GM12878 (cell line): Measurements from ENCODE around the gene CD68.

Experiments
- BRCA1 ChIP-seq: IDR thresholded peaks from 2 replicates; pipeline ENCODE4 v1.6.1; 2011; ENCODE audit warnings: low read depth, low read length, improper control_type of control experiment
- FOXK2 ChIP-seq: fragments of 450-650 bp; IDR thresholded peaks from 2 replicates; pipeline ENCODE4 v1.6.1; 2017; ENCODE audit warnings: mild to moderate bottlenecking, moderate library complexity
- GABPA ChIP-seq: IDR thresholded peaks from 2 replicates; pipeline ENCODE4 v1.6.1; 2014; ENCODE audit warnings: antibody characterized with exemption, low read depth, mild to moderate bottlenecking, inconsistent platforms
- HDAC2 ChIP-seq: fragments of 200-600 bp; sonication (generic); IDR thresholded peaks from 2 replicates; pipeline ENCODE4 v1.6.1; 2017
- NBN ChIP-seq: fragments of 450-650 bp; IDR thresholded peaks from 2 replicates; pipeline ENCODE4 v1.6.1; 2016
- NR2C2 ChIP-seq: IDR thresholded peaks from 2 replicates; pipeline ENCODE4 v1.6.1; 2011; ENCODE audit warnings: borderline replicate concordance, low read depth; ENCODE audit not compliant: control insufficient read depth, insufficient read length
- RAD21 ChIP-seq: IDR thresholded peaks from 2 replicates; pipeline ENCODE4 v1.6.1; 2011; ENCODE audit warnings: mild to moderate bottlenecking, low read depth, low read length, moderate library complexity; ENCODE audit not compliant: insufficient read depth
- SRF ChIP-seq, 2 experiments: IDR thresholded peaks; 2 replicates each; pipeline ENCODE4 v1.6.1; 2011; ENCODE audit warnings: low read depth in 2 of 2, low read length in 2 of 2, mild to moderate bottlenecking in 1 of 2, moderate library complexity in 1 of 2
- TCF7 ChIP-seq: IDR thresholded peaks from 2 replicates; pipeline ENCODE4 v1.6.1; 2014; ENCODE audit warnings: antibody characterized with exemption, borderline replicate concordance
- TF ChIP-seq, protein P1 (sequence below): IDR thresholded peaks from 2 replicates; pipeline ENCODE4 v1.6.1; 2011; ENCODE audit warnings: low read depth, low read length, improper control_type of control experiment, borderline replicate concordance
- TF ChIP-seq, protein P2 (sequence below), 3 experiments: IDR thresholded peaks in 2 of 3; conservative IDR thresholded peaks in 1 of 3; 2 replicates each; pipeline ENCODE4 v1.5.1; 2011; ENCODE audit warnings: low read depth in 3 of 3, low read length in 3 of 3, mild to moderate bottlenecking in 3 of 3, control low read depth in 2 of 3, moderate library complexity in 2 of 3, inconsistent platforms in 1 of 3, mixed read lengths in 1 of 3; ENCODE audit not compliant: control insufficient read depth in 2 of 3, insufficient read depth in 1 of 3; ENCODE audit errors: extremely low read depth in 1 of 3
- TF ChIP-seq, protein P3 (sequence below): IDR thresholded peaks from 2 replicates; pipeline ENCODE4 v1.6.1; 2011; ENCODE audit warnings: low read depth, mild to moderate bottlenecking, low read length, moderate library complexity, borderline replicate concordance; ENCODE audit errors: extremely low read depth

DNA sequence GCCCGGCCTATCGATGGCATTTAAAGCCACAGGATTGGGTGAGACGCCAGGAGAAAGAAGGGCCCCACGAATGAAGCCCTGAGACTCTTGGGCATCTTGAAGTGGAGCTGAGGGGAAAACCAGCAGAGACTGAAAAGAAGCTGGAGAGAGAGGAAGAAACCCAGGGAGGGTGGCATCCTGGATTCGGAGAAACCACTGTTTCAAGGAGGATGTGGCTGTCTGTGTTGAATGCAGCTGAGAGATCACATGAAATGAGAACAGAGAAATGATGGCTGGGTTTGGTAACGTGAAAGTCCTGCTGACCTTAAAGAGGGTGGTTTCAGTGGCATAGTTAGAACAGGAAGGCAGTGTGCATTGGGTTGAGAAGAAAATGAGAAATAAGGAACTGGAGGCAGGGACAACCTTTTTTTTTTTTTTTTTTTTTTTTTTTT lies 26.8 kb upstream of the CD68 start:
- TF ChIP-seq FOXK2 (no peak), NBN (peak; percentile 88), HDAC2 (no peak), RAD21 (no peak), BRCA1 (no peak), TCF7 (no peak), SRF (IDR thresholded peaks at IDR 0.05; ENCODE audit: low read depth in 2 of 2, low read length in 2 of 2) (no peak), GABPA (no peak), NR2C2 (no peak)
- TF ChIP-seq, protein P1, sequence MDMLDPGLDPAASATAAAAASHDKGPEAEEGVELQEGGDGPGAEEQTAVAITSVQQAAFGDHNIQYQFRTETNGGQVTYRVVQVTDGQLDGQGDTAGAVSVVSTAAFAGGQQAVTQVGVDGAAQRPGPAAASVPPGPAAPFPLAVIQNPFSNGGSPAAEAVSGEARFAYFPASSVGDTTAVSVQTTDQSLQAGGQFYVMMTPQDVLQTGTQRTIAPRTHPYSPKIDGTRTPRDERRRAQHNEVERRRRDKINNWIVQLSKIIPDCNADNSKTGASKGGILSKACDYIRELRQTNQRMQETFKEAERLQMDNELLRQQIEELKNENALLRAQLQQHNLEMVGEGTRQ: no peak
- TF ChIP-seq, protein P2, sequence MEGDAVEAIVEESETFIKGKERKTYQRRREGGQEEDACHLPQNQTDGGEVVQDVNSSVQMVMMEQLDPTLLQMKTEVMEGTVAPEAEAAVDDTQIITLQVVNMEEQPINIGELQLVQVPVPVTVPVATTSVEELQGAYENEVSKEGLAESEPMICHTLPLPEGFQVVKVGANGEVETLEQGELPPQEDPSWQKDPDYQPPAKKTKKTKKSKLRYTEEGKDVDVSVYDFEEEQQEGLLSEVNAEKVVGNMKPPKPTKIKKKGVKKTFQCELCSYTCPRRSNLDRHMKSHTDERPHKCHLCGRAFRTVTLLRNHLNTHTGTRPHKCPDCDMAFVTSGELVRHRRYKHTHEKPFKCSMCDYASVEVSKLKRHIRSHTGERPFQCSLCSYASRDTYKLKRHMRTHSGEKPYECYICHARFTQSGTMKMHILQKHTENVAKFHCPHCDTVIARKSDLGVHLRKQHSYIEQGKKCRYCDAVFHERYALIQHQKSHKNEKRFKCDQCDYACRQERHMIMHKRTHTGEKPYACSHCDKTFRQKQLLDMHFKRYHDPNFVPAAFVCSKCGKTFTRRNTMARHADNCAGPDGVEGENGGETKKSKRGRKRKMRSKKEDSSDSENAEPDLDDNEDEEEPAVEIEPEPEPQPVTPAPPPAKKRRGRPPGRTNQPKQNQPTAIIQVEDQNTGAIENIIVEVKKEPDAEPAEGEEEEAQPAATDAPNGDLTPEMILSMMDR (IDR thresholded peaks at IDR 0.05 in 2 of 3, conservative IDR thresholded peaks at IDR 0.05 in 1 of 3; ENCODE audit: control insufficient read depth in 2 of 3, extremely low read depth in 1 of 3, insufficient read depth in 1 of 3, low read depth in 3 of 3, low read length in 3 of 3): no peak
- TF ChIP-seq, protein P3, sequence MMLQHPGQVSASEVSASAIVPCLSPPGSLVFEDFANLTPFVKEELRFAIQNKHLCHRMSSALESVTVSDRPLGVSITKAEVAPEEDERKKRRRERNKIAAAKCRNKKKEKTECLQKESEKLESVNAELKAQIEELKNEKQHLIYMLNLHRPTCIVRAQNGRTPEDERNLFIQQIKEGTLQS: no peak
